Fibroblast of mammary gland (primary cell): ENCODE measurements around the gene KLK2.

Experiments used
- DNase-seq: peaks from one replicate; pipeline ENCODE4 v3.0.0-alpha.2; 2010; ENCODE audit warnings: low read depth
- H3K4me3 ChIP-seq: 2 replicates; pipeline ENCODE4 v1.5.1; 2011; ENCODE audit warnings: low read depth, mild to moderate bottlenecking, low read length, moderate library complexity; ENCODE audit not compliant: control insufficient read depth
- CTCF ChIP-seq: conservative IDR thresholded peaks from 2 replicates; pipeline ENCODE4 v1.5.1; 2011; ENCODE audit warnings: low read depth, low read length, inconsistent platforms; ENCODE audit not compliant: control insufficient read depth, insufficient read depth

The KLK2 gene

GRCh38 chr19:50928831-50929230 is 55.6 kb downstream of the KLK2 start:
- no peak for TF ChIP-seq CTCF
- H3K4me3 ChIP-seq: no peak overlapping the region
- DNase-seq: no peak
